Measurements from ENCODE around the gene LAYN.

The LAYN gene

GRCh38 chr11:111540114-111540936 is at the start of gene LAYN:
LAYN (plus strand) TSS chr11:111540720; CDS start chr11:111540844, 124 bp downstream.
- no peak for DNase-seq (ENCODE audit: low spot score in 2 of 2)

GRCh38 chr11:111494040-111494439 is 46.5 kb upstream of the LAYN start:
- Mint-ChIP-seq H3K27ac (no peak overlapping the region), H3K36me3 (no peaks in the 10 kb centered on the region), H3K4me1 (no peaks in the 10 kb centered on the region), H3K9me3 (no peaks in the 10 kb centered on the region), H3K4me3 (no peak overlapping the region)
- ATAC-seq = no peak
- no peak for DNase-seq (ENCODE audit: low spot score in 2 of 2)

More at GRCh38 chr11:111540114-111540936, at the start of gene LAYN:
- peaks cover 28% of the 10 kb centered on the region for H3K4me1 Mint-ChIP-seq
- peak within 1 kb of the TSS; percentile 62 for H3K4me3 Mint-ChIP-seq
- H3K36me3 Mint-ChIP-seq = peaks cover 5% of the 10 kb centered on the region
- peak within 1 kb of the TSS; percentile 56 for H3K27ac Mint-ChIP-seq
- peak; percentile 53 for ATAC-seq
- no peaks in the 10 kb centered on the region for H3K9me3 Mint-ChIP-seq

- H3K4me3 Mint-ChIP-seq = no peak overlapping the region
- H3K4me1 Mint-ChIP-seq = no peaks in the 10 kb centered on the region
- no peak overlapping the region for H3K27ac Mint-ChIP-seq
- DNase-seq (ENCODE audit: low spot score in 2 of 2) (no peak), ATAC-seq (no peak)
- H3K9me3 Mint-ChIP-seq = no peaks in the 10 kb centered on the region
- H3K36me3 Mint-ChIP-seq = no peaks in the 10 kb centered on the region
Measured at GRCh38 chr11:111499483-111499882, 41.0 kb upstream of the LAYN start.

- Mint-ChIP-seq H3K36me3 (no peaks in the 10 kb centered on the region), H3K27ac (no peak overlapping the region), H3K4me3 (no peak overlapping the region), H3K4me1 (no peaks in the 10 kb centered on the region), H3K9me3 (no peaks in the 10 kb centered on the region)
- DNase-seq (ENCODE audit: low spot score in 2 of 2) = no peak
- no peak for ATAC-seq
Measured at GRCh38 chr11:111500481-111500880, 40.0 kb upstream of the LAYN start.

GRCh38 chr11:111502611-111503010 is 37.9 kb upstream of the LAYN start:
- H3K36me3 Mint-ChIP-seq = no peaks in the 10 kb centered on the region

GRCh38 chr11:111510311-111510710 is 30.2 kb upstream of the LAYN start:
- Mint-ChIP-seq H3K36me3 (no peaks in the 10 kb centered on the region), H3K4me3 (no peak overlapping the region), H3K9me3 (no peaks in the 10 kb centered on the region), H3K27ac (no peak overlapping the region), H3K4me1 (no peaks in the 10 kb centered on the region)
- ATAC-seq (no peak), DNase-seq (ENCODE audit: low spot score in 2 of 2) (no peak)

More at GRCh38 chr11:111502611-111503010, 37.9 kb upstream of the LAYN start:
- Mint-ChIP-seq H3K27ac (no peak overlapping the region), H3K9me3 (no peaks in the 10 kb centered on the region), H3K4me3 (no peak overlapping the region), H3K4me1 (no peaks in the 10 kb centered on the region)
- no peak for DNase-seq (ENCODE audit: low spot score in 2 of 2)
- no peak for ATAC-seq

GRCh38 chr11:111512296-111513239 is 28.0 kb upstream of the LAYN start, which contains the start of gene BTG4:
BTG4 (minus strand) TSS chr11:111512386; CDS start chr11:111498776, 13,610 bp downstream.
- H3K36me3 Mint-ChIP-seq = no peaks in the 10 kb centered on the region
- H3K4me1 Mint-ChIP-seq = no peaks in the 10 kb centered on the region

GRCh38 chr11:111513240-111513605 is 27.3 kb upstream of the LAYN start:
- H3K27ac Mint-ChIP-seq = no peak overlapping the region
- no peak for DNase-seq (ENCODE audit: low spot score in 2 of 2)
- peak overlapping the region; percentile 62 for H3K4me3 Mint-ChIP-seq
- no peaks in the 10 kb centered on the region for H3K9me3 Mint-ChIP-seq
- ATAC-seq = peak; percentile 51
- no peaks in the 10 kb centered on the region for H3K4me1 Mint-ChIP-seq
- H3K36me3 Mint-ChIP-seq = no peaks in the 10 kb centered on the region

More at GRCh38 chr11:111512296-111513239, 28.0 kb upstream of the LAYN start, which contains the start of gene BTG4:
- Mint-ChIP-seq H3K4me3 (peak within 1 kb of the TSS; percentile 62), H3K9me3 (no peaks in the 10 kb centered on the region), H3K27ac (no peak within 1 kb of the TSS)
- peak; percentile 66 for ATAC-seq
- peak in 1 of 2 donors; percentile 52 for DNase-seq (ENCODE audit: low spot score in 2 of 2)

- no peak for ATAC-seq
- Mint-ChIP-seq H3K27ac (no peak within 1 kb of the TSS), H3K9me3 (no peaks in the 10 kb centered on the region), H3K4me3 (no peak within 1 kb of the TSS), H3K4me1 (no peaks in the 10 kb centered on the region), H3K36me3 (no peaks in the 10 kb centered on the region)
- no peak for DNase-seq (ENCODE audit: low spot score in 2 of 2)
Measured at GRCh38 chr11:111514216-111515031, 26.1 kb upstream of the LAYN start, which contains the start of gene HOATZ. HOATZ (plus strand) TSS chr11:111514778; CDS start chr11:111514785, 7 bp downstream.

- no peaks in the 10 kb centered on the region for H3K36me3 Mint-ChIP-seq
- H3K4me1 Mint-ChIP-seq = no peaks in the 10 kb centered on the region
- no peaks in the 10 kb centered on the region for H3K9me3 Mint-ChIP-seq
- no peak overlapping the region for H3K27ac Mint-ChIP-seq
- ATAC-seq (no peak), DNase-seq (ENCODE audit: low spot score in 2 of 2) (no peak)
- H3K4me3 Mint-ChIP-seq = no peak overlapping the region
Measured at GRCh38 chr11:111515591-111515990, 24.9 kb upstream of the LAYN start.

- H3K27ac Mint-ChIP-seq = no peak overlapping the region
- H3K36me3 Mint-ChIP-seq = no peaks in the 10 kb centered on the region
- H3K9me3 Mint-ChIP-seq = no peaks in the 10 kb centered on the region
- ATAC-seq (no peak), DNase-seq (ENCODE audit: low spot score in 2 of 2) (no peak)
- no peaks in the 10 kb centered on the region for H3K4me1 Mint-ChIP-seq
- H3K4me3 Mint-ChIP-seq = no peak overlapping the region
Measured at GRCh38 chr11:111518668-111519067, 21.9 kb upstream of the LAYN start.

GRCh38 chr11:111520560-111520959 is 20.0 kb upstream of the LAYN start:
- Mint-ChIP-seq H3K27ac (no peak overlapping the region), H3K36me3 (no peaks in the 10 kb centered on the region), H3K9me3 (no peaks in the 10 kb centered on the region), H3K4me1 (peaks cover 1% of the 10 kb centered on the region), H3K4me3 (no peak overlapping the region)
- ATAC-seq (no peak), DNase-seq (ENCODE audit: low spot score in 2 of 2) (no peak)

GRCh38 chr11:111521135-111521534 is 19.4 kb upstream of the LAYN start:
- Mint-ChIP-seq H3K27ac (no peak overlapping the region), H3K4me1 (peaks cover 7% of the 10 kb centered on the region)
- ATAC-seq = no peak

GRCh38 chr11:111522426-111522825 is 18.1 kb upstream of the LAYN start:
- ATAC-seq = no peak
- no peak for DNase-seq (ENCODE audit: low spot score in 2 of 2)
- Mint-ChIP-seq H3K4me1 (peaks cover 12% of the 10 kb centered on the region), H3K9me3 (no peaks in the 10 kb centered on the region), H3K4me3 (no peak overlapping the region), H3K27ac (no peak overlapping the region), H3K36me3 (no peaks in the 10 kb centered on the region)

More at GRCh38 chr11:111521135-111521534, 19.4 kb upstream of the LAYN start:
- Mint-ChIP-seq H3K9me3 (no peaks in the 10 kb centered on the region), H3K36me3 (no peaks in the 10 kb centered on the region), H3K4me3 (no peak overlapping the region)
- DNase-seq (ENCODE audit: low spot score in 2 of 2) = no peak

Measured in stimulated activated effector memory CD8-positive, alpha-beta T cell treated with anti-CD3 and anti-CD28 coated beads, Interleukin-12 subunit alpha, Interleukin-12 subunit beta, amount 100 ng/mL, for 72 hours (primary cell).